Endothelial cell of umbilical vein (primary cell): Measurements from ENCODE around the gene NSUN7.

Experiments
- CTCF ChIP-seq, 2 donors: IDR thresholded peaks; 1 replicate in 1 of 2; 2 replicates in 1 of 2; pipeline ENCODE4 v1.5.1; 2011; ENCODE audit warnings: low read length in 2 of 2, mild to moderate bottlenecking in 2 of 2, moderate library complexity in 2 of 2, control low read depth in 1 of 2, inconsistent platforms in 1 of 2, low read depth in 1 of 2; ENCODE audit not compliant: insufficient read depth in 1 of 2; ENCODE audit errors: extremely low read depth in 1 of 2
- EZH2 ChIP-seq: IDR thresholded peaks from 2 replicates; pipeline ENCODE4 v1.6.1; 2012; ENCODE audit warnings: borderline replicate concordance, low read depth, mild to moderate bottlenecking, moderate library complexity, low read length, inconsistent platforms; ENCODE audit not compliant: severe bottlenecking
- POLR2AphosphoS5 ChIP-seq: IDR thresholded peaks from 2 replicates; pipeline ENCODE4 v1.6.1; 2012; ENCODE audit warnings: low read depth, mild to moderate bottlenecking, control low read depth, low read length, moderate library complexity; ENCODE audit not compliant: insufficient read depth

GRCh38 chr4:40737879-40738278, 11.9 kb upstream of the NSUN7 start:
- TF ChIP-seq POLR2AphosphoS5 = no peak
- TF ChIP-seq CTCF (IDR thresholded peaks at IDR 0.05; ENCODE audit: extremely low read depth in 1 of 2, insufficient read depth in 1 of 2, low read depth in 1 of 2, low read length in 2 of 2) = no peak
- TF ChIP-seq EZH2 = no peak
